Measurements from ENCODE around the gene NIP7.

DNA sequence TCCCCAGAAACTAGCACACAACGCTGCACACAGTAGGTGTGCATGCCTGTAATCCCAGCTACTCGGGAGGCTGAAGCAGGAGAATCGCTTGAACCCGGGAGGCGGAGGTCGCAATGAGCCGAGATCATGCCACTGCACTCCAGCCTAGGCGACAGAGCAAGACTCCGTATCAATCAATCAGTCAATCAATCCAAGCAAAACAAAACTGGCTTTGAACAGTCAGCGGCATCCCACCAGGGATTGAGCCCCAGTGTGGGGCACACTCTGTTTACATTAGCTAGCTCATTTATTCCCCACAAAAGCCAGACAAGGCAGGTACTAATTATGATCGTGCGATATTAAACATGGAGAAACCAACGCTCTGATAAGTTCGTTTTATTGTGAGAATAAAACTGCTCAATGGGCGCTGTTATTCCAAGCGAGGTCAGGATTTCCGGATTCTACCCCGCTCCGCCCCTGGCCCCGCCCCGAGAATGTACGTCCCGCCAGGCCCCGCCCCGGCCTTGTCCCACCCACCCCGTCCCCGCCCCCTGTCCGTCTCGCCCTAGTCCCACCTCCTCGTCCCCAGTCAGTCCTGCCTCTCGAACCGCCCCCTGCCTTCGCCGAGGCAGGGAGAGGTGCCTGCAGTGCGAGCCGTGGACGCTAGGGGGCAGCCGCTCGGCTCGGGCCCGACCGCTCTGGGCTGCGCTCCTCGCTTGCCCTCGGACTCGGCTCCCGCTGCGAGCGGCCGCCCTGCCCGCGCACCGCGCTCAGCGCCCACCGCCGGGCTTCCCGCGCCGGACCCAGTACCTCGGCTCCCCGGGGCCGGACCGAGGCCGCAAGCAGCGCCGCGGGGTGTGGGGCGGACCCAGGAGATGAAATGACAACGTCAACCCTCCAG is 28.7 kb upstream of the NIP7 start, which contains the start of gene VPS4A:
- TF ChIP-seq CTCF (conservative IDR thresholded peaks at IDR 0.05) (peak; percentile 94), ZFX (IDR thresholded peaks at IDR 0.05) (no peak)
